Subcutaneous abdominal adipose tissue (tissue), 5 donors: Measurements from ENCODE around the gene AHR.
"Not testable (repeated sequence)": the region's sequence is repeated elsewhere in the genome, so short reads cannot be mapped to it uniquely, and the experiment has no call there.

Source experiments
- H3K27ac ChIP-seq: one replicate; pipeline ENCODE4 v1.7.0; 2013; ENCODE audit warnings: low read depth, mild to moderate bottlenecking, inconsistent platforms, low read length, moderate library complexity
- H3K27me3 ChIP-seq, 5 donors: one replicate each; pipeline ENCODE4 v1.7.0; 2013; ENCODE audit warnings: low read length in 5 of 5, inconsistent platforms in 1 of 5; ENCODE audit not compliant: control insufficient read depth in 5 of 5, insufficient read depth in 4 of 5
- H3K36me3 ChIP-seq, 5 donors: one replicate each; pipeline ENCODE4 v1.7.0; 2013; ENCODE audit warnings: low read length in 5 of 5; ENCODE audit not compliant: control insufficient read depth in 5 of 5, insufficient read depth in 5 of 5
- H3K4me1 ChIP-seq, 5 donors: one replicate each; pipeline ENCODE4 v1.7.0; 2013; ENCODE audit warnings: low read length in 5 of 5, mild to moderate bottlenecking in 3 of 5, moderate library complexity in 1 of 5; ENCODE audit not compliant: control insufficient read depth in 5 of 5, insufficient read depth in 5 of 5
- H3K4me3 ChIP-seq, 5 donors: one replicate each; pipeline ENCODE4 v1.7.0; 2013; ENCODE audit warnings: low read length in 5 of 5, low read depth in 1 of 5
- H3K9ac ChIP-seq, 5 donors: one replicate each; pipeline ENCODE4 v1.7.0; 2013; ENCODE audit warnings: low read length in 5 of 5, mild to moderate bottlenecking in 4 of 5, moderate library complexity in 3 of 5
- H3K9me3 ChIP-seq, 5 donors: one replicate each; pipeline ENCODE4 v1.7.0; 2013; ENCODE audit warnings: low read length in 5 of 5; ENCODE audit not compliant: control insufficient read depth in 5 of 5
- donor health status: healthy.
- donor health status: healthy.
- donor health status: healthy.
- donor health status: healthy.
- donor health status: healthy.

Gene AHR

GRCh38 chr7:17353650-17354419 lies 55.4 kb downstream of the AHR start:
- not testable (repeated sequence) for H3K27me3 ChIP-seq, H3K4me3 ChIP-seq, H3K36me3 ChIP-seq, H3K9ac ChIP-seq, H3K9me3 ChIP-seq, H3K27ac ChIP-seq, H3K4me1 ChIP-seq

GRCh38 chr7:17354473-17354872 lies 56.0 kb downstream of the AHR start:
- peaks cover 0 to 2% (median 0%) of the 10 kb centered on the region in 5 donors for H3K9me3 ChIP-seq
- no peak overlapping the region for H3K4me3 ChIP-seq
- no peak overlapping the region for H3K27ac ChIP-seq
- peaks cover 0 to 3% (median 0%) of the 10 kb centered on the region in 5 donors for H3K36me3 ChIP-seq
- no peaks in the 10 kb centered on the region for H3K4me1 ChIP-seq
- no peaks in the 10 kb centered on the region for H3K27me3 ChIP-seq
- no peak overlapping the region for H3K9ac ChIP-seq

GRCh38 chr7:17355050-17355449 lies 56.6 kb downstream of the AHR start:
- H3K9ac ChIP-seq = no peak overlapping the region
- H3K9me3 ChIP-seq = peaks cover 0 to 2% (median 0%) of the 10 kb centered on the region in 5 donors

GRCh38 chr7:17357952-17358351 lies 59.5 kb downstream of the AHR start:
- Histone ChIP-seq H3K27me3 (no peaks in the 10 kb centered on the region), H3K36me3 (peaks cover 0 to 3% (median 0%) of the 10 kb centered on the region in 5 donors), H3K9ac (no peak overlapping the region), H3K4me1 (no peaks in the 10 kb centered on the region), H3K27ac (no peak overlapping the region), H3K9me3 (peaks cover 0 to 2% (median 0%) of the 10 kb centered on the region in 5 donors), H3K4me3 (no peak overlapping the region)

More at GRCh38 chr7:17355050-17355449, 56.6 kb downstream of the AHR start:
- no peak overlapping the region for H3K27ac ChIP-seq
- no peak overlapping the region for H3K4me3 ChIP-seq
- H3K4me1 ChIP-seq = no peaks in the 10 kb centered on the region
- H3K27me3 ChIP-seq = no peaks in the 10 kb centered on the region
- H3K36me3 ChIP-seq = peaks cover 0 to 3% (median 0%) of the 10 kb centered on the region in 5 donors

GRCh38 chr7:17359610-17360009 lies 61.2 kb downstream of the AHR start:
- Histone ChIP-seq H3K27ac (no peak overlapping the region), H3K27me3 (no peaks in the 10 kb centered on the region), H3K4me1 (no peaks in the 10 kb centered on the region), H3K4me3 (no peak overlapping the region), H3K9me3 (peaks cover 0 to 2% (median 0%) of the 10 kb centered on the region in 5 donors), H3K9ac (no peak overlapping the region), H3K36me3 (no peaks in the 10 kb centered on the region)

GRCh38 chr7:17362439-17363105 lies 64.1 kb downstream of the AHR start:
- Histone ChIP-seq H3K36me3 (no peaks in the 10 kb centered on the region), H3K9ac (no peak overlapping the region), H3K9me3 (peaks cover 0 to 2% (median 0%) of the 10 kb centered on the region in 5 donors)

GRCh38 chr7:17364671-17365070 lies 66.2 kb downstream of the AHR start:
- H3K36me3 ChIP-seq = no peaks in the 10 kb centered on the region
- H3K4me3 ChIP-seq = no peak overlapping the region
- no peak overlapping the region for H3K9ac ChIP-seq
- H3K4me1 ChIP-seq = peaks cover 0 to 6% (median 2%) of the 10 kb centered on the region in 5 donors
- H3K27me3 ChIP-seq = no peaks in the 10 kb centered on the region
- H3K9me3 ChIP-seq = no peaks in the 10 kb centered on the region
- H3K27ac ChIP-seq = no peak overlapping the region

More at GRCh38 chr7:17362439-17363105, 64.1 kb downstream of the AHR start:
- no peaks in the 10 kb centered on the region for H3K27me3 ChIP-seq
- no peak overlapping the region for H3K27ac ChIP-seq
- H3K4me3 ChIP-seq = no peak overlapping the region
- no peaks in the 10 kb centered on the region for H3K4me1 ChIP-seq

GRCh38 chr7:17365775-17366174 lies 67.3 kb downstream of the AHR start:
- no peaks in the 10 kb centered on the region for H3K27me3 ChIP-seq
- no peak overlapping the region for H3K4me3 ChIP-seq
- H3K27ac ChIP-seq = no peak overlapping the region
- H3K4me1 ChIP-seq = peaks cover 2 to 17% (median 13%) of the 10 kb centered on the region in 5 donors
- H3K36me3 ChIP-seq = no peaks in the 10 kb centered on the region
- no peaks in the 10 kb centered on the region for H3K9me3 ChIP-seq
- no peak overlapping the region for H3K9ac ChIP-seq

- Histone ChIP-seq H3K36me3 (no peaks in the 10 kb centered on the region), H3K27ac (no peak overlapping the region), H3K4me3 (no peak overlapping the region), H3K4me1 (peaks cover 5 to 33% (median 15%) of the 10 kb centered on the region in 5 donors), H3K9me3 (no peaks in the 10 kb centered on the region), H3K27me3 (no peaks in the 10 kb centered on the region), H3K9ac (no peak overlapping the region)
Observed at GRCh38 chr7:17367502-17367901, 69.0 kb downstream of the AHR start.

- H3K9me3 ChIP-seq = no peaks in the 10 kb centered on the region
- peaks cover 5 to 33% (median 15%) of the 10 kb centered on the region in 5 donors for H3K4me1 ChIP-seq
- no peaks in the 10 kb centered on the region for H3K36me3 ChIP-seq
- no peak overlapping the region for H3K4me3 ChIP-seq
- no peak overlapping the region for H3K27ac ChIP-seq
- H3K27me3 ChIP-seq = no peaks in the 10 kb centered on the region
- no peak overlapping the region for H3K9ac ChIP-seq
Observed at GRCh38 chr7:17368856-17369524, 70.5 kb downstream of the AHR start.
